ENCODE measurements around the gene GABBR1.

Gene GABBR1

GRCh38 chr6:29633534-29633905 lies 537 bp upstream of the GABBR1 start:
- Mint-ChIP-seq H3K36me3 (ENCODE audit: low read depth) (peaks cover 4% of the 10 kb centered on the region), H3K27me3 (ENCODE audit: low read depth) (peaks cover 12% of the 10 kb centered on the region), H3K9me3 (no peaks in the 10 kb centered on the region), H3K4me3 (peak overlapping the region; percentile 85 to 87 (median 86)), H3K4me1 (peaks cover 34% of the 10 kb centered on the region), H3K27ac (peak overlapping the region; percentile 81 to 95 (median 81))
- TF ChIP-seq CTCF (IDR thresholded peaks at IDR 0.05; ENCODE audit: unreplicated experiment in 3 of 3): no peak

- Mint-ChIP-seq H3K27me3 (ENCODE audit: low read depth) (peaks cover 12% of the 10 kb centered on the region), H3K4me1 (peaks cover 34% of the 10 kb centered on the region), H3K4me3 (peak overlapping the region; percentile 85 to 93 (median 91)), H3K9me3 (no peaks in the 10 kb centered on the region), H3K36me3 (ENCODE audit: low read depth) (peaks cover 4% of the 10 kb centered on the region), H3K27ac (peak overlapping the region; percentile 58 to 95 (median 65))
- no peak for TF ChIP-seq CTCF (IDR thresholded peaks at IDR 0.05; ENCODE audit: unreplicated experiment in 3 of 3)
These were observed 887 bp downstream of the GABBR1 start for GRCh38 chr6:29631860-29632731.

GRCh38 chr6:29631209-29631810 lies 1.7 kb downstream of the GABBR1 start:
- H3K9me3 Mint-ChIP-seq: no peaks in the 10 kb centered on the region
- TF ChIP-seq CTCF (IDR thresholded peaks at IDR 0.05; ENCODE audit: unreplicated experiment in 3 of 3): no peak
- peaks cover 4% of the 10 kb centered on the region for H3K36me3 Mint-ChIP-seq (ENCODE audit: low read depth)
- peak overlapping the region; percentile 37 to 84 (median 65) for H3K27ac Mint-ChIP-seq
- H3K4me3 Mint-ChIP-seq: peak overlapping the region; percentile 85 to 93 (median 91)
- H3K4me1 Mint-ChIP-seq: peaks cover 38% of the 10 kb centered on the region
- peaks cover 12% of the 10 kb centered on the region for H3K27me3 Mint-ChIP-seq (ENCODE audit: low read depth)

DNA sequence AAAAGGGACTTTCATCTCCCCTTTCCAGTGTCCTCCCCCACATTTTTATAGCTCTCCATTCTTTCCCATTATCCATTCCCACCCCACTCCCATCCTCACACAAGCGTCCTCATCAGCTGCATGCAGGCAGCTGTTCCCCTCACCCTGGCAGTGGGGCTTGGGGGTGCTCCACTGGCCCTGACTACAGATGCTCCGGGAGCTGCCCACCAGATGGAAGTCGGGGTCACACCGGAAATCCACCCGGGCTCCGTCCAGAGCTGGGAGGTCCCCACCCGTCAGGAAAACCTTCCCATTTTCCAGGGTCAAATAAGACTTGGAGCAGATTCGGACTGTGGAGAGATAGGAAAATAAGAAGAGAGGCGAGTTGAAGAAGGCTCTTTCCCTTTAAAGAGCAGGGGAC lies 2.7 kb downstream of the GABBR1 start:
- Mint-ChIP-seq H3K36me3 (ENCODE audit: low read depth) (peaks cover 4% of the 10 kb centered on the region), H3K27ac (no peak overlapping the region), H3K9me3 (no peaks in the 10 kb centered on the region), H3K4me3 (peak overlapping the region; percentile 85 to 93 (median 91)), H3K27me3 (ENCODE audit: low read depth) (peaks cover 12% of the 10 kb centered on the region), H3K4me1 (peaks cover 44% of the 10 kb centered on the region)
- no peak for TF ChIP-seq CTCF (IDR thresholded peaks at IDR 0.05; ENCODE audit: unreplicated experiment in 3 of 3)

GRCh38 chr6:29629571-29629970 lies 3.4 kb downstream of the GABBR1 start:
- Mint-ChIP-seq H3K4me3 (peak overlapping the region; percentile 85 to 93 (median 91)), H3K27ac (no peak overlapping the region), H3K27me3 (ENCODE audit: low read depth) (peaks cover 12% of the 10 kb centered on the region), H3K9me3 (no peaks in the 10 kb centered on the region), H3K4me1 (peaks cover 47% of the 10 kb centered on the region), H3K36me3 (ENCODE audit: low read depth) (peaks cover 4% of the 10 kb centered on the region)
- TF ChIP-seq CTCF (IDR thresholded peaks at IDR 0.05; ENCODE audit: unreplicated experiment in 3 of 3): no peak

All from nephron (organoid).